Stimulated activated naive B cell treated with anti-CD40 and anti-IgM and Interleukin-4, amounts not matched to agents 10 μg/mL and 1 μg/mL and 100 μg/mL, for 72 hours (primary cell): ENCODE results near the gene KLHDC7A.

Source experiments
- ATAC-seq, 2 donors: fragments of 150-1000 bp; cut with Tn5 transposase; replicated peaks; 2 replicates each; pipeline ENCODE4 v1.10.0; 2021; ENCODE audit warnings: moderate library complexity in 1 of 2
- DNase-seq: peaks from one replicate; pipeline ENCODE4 v3.0.0; 2021
- H3K27ac Mint-ChIP-seq: one replicate; pipeline ENCODE4 v1.8.0; 2022; ENCODE audit warnings: mild to moderate bottlenecking, mixed read lengths
- H3K27me3 Mint-ChIP-seq, 2 donors: one replicate each; pipeline ENCODE4 v1.8.0; 2022; ENCODE audit warnings: mixed read lengths in 2 of 2
- H3K36me3 Mint-ChIP-seq, 2 donors: one replicate each; pipeline ENCODE4 v1.8.0; 2022; ENCODE audit warnings: mixed read lengths in 2 of 2, mild to moderate bottlenecking in 1 of 2
- H3K4me1 Mint-ChIP-seq, 2 donors: one replicate each; pipeline ENCODE4 v1.8.0; 2022; ENCODE audit warnings: mixed read lengths in 2 of 2, mild to moderate bottlenecking in 1 of 2
- H3K4me3 Mint-ChIP-seq, 2 donors: one replicate each; pipeline ENCODE4 v1.8.0; 2022; ENCODE audit warnings: mild to moderate bottlenecking in 2 of 2, mixed read lengths in 2 of 2, moderate library complexity in 1 of 2
- H3K9me3 Mint-ChIP-seq, 2 donors: one replicate each; pipeline ENCODE4 v1.8.0; 2022; ENCODE audit warnings: mixed read lengths in 2 of 2, mild to moderate bottlenecking in 1 of 2

Gene KLHDC7A

DNA sequence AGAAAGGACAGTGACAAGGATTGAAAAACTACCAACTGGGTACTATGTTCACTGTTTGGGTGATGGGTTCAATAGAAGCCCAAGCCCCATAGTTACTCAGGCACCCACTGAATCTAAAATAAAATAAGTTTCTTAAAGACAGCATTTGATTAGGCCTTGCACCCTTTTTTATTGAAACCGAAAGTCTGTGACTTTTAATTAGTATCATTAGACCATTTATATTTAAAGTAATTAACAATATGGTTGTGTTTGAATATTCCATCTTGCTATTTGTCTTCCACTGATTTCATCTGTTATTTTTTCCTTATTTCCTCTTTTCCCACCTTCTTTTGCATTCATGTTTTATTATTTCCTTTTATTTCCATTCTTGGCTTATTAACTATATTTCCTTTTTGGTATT lies 27.4 kb downstream of the KLHDC7A start:
- H3K27ac Mint-ChIP-seq = no peak overlapping the region
- peaks cover 9 to 12% of the 10 kb centered on the region in 2 donors for H3K27me3 Mint-ChIP-seq
- no peak overlapping the region for H3K4me3 Mint-ChIP-seq
- peaks cover 14 to 19% of the 10 kb centered on the region in 2 donors for H3K9me3 Mint-ChIP-seq
- H3K36me3 Mint-ChIP-seq = no peaks in the 10 kb centered on the region
- no peaks in the 10 kb centered on the region for H3K4me1 Mint-ChIP-seq
- no peak for ATAC-seq
- no peak for DNase-seq

- DNase-seq (no peak), ATAC-seq (no peak)
- no peak overlapping the region for H3K27ac Mint-ChIP-seq
- peaks cover 18 to 19% of the 10 kb centered on the region in 2 donors for H3K9me3 Mint-ChIP-seq
- peaks cover 7 to 12% of the 10 kb centered on the region in 2 donors for H3K27me3 Mint-ChIP-seq
- H3K4me1 Mint-ChIP-seq = no peaks in the 10 kb centered on the region
- no peaks in the 10 kb centered on the region for H3K36me3 Mint-ChIP-seq
- H3K4me3 Mint-ChIP-seq = no peak overlapping the region
Measured at GRCh38 chr1:18511149-18511873, 30.6 kb downstream of the KLHDC7A start.

GRCh38 chr1:18511874-18512150 lies 31.1 kb downstream of the KLHDC7A start:
- no peak overlapping the region for H3K27ac Mint-ChIP-seq
- no peak overlapping the region for H3K4me3 Mint-ChIP-seq
- ATAC-seq = no peak
- H3K27me3 Mint-ChIP-seq = peaks cover 7 to 12% of the 10 kb centered on the region in 2 donors
- no peaks in the 10 kb centered on the region for H3K36me3 Mint-ChIP-seq
- no peaks in the 10 kb centered on the region for H3K4me1 Mint-ChIP-seq
- no peak for DNase-seq
- H3K9me3 Mint-ChIP-seq = peaks cover 15 to 18% of the 10 kb centered on the region in 2 donors

DNA sequence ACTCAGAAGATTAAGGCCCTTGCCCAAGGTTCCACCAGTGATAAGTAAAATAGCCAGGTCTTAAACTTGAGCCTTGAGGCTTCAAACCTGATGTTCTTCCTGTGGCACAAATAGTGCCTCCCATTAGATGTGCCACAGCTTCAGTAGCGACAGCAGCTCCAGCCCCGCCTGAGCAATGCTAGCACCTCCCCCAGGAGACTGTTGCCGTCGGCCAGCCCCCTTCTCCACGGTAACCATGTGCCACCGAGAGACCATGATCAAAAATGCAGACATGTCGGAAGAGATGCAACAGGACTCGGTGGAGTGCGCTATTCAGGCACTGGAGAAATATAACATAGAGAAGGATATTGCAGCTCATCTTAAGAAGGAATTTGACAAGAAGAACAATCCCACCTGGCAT lies 32.2 kb downstream of the KLHDC7A start:
- no peak for DNase-seq
- Mint-ChIP-seq H3K9me3 (peaks cover 12 to 16% of the 10 kb centered on the region in 2 donors), H3K27ac (no peak overlapping the region), H3K27me3 (peaks cover 7 to 12% of the 10 kb centered on the region in 2 donors), H3K4me3 (no peak overlapping the region), H3K36me3 (no peaks in the 10 kb centered on the region), H3K4me1 (no peaks in the 10 kb centered on the region)
- no peak for ATAC-seq

DNA sequence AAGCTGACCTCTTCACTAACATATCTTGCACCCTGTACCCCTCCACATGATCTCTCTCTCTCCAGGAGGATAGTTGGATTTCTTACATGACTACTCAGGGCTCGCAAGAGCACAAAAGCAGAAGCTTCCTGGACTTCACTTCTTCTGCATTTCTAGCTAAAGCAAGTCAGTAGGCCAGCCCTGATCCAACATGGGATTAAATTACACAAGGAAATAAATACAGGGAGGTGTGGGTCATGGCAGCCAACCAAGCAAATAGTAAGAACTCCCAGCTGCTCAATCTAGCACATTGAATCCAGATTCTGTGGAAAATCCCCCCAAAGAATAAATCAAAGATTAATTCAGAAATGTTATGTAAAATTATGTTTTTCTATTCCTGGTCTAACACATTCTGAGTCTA lies 33.3 kb downstream of the KLHDC7A start:
- no peak for ATAC-seq
- peaks cover 12 to 13% of the 10 kb centered on the region in 2 donors for H3K9me3 Mint-ChIP-seq

DNA sequence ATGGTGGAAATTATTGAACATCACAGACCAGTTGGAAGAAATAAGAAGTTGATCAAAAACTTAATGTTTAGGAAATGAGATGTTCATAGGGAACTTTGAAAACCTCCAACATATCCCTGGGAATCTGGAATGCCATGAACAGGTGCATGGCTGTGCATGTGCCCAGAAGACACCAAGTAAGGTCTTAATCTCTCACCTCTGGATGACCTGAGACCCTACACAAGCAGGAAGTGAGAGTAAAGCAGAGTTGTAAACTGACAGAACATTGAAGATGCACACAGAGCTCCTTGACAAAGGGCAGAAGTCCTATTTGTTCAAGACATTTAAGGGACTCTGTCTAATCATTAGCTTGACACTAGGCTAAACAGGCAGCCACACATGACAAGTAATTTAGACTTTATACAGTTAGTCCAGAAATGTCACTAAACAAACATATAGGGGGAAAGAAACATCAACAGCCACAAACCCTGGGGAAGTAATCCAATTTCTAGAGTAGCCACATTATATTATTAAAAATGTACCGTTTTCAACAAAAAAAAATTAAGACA lies 34.5 kb downstream of the KLHDC7A start:
- no peak for ATAC-seq
- no peak for DNase-seq
- no peaks in the 10 kb centered on the region for H3K4me1 Mint-ChIP-seq
- H3K4me3 Mint-ChIP-seq = no peak overlapping the region
- H3K9me3 Mint-ChIP-seq = peaks cover 12 to 13% of the 10 kb centered on the region in 2 donors
- peaks cover 7 to 21% of the 10 kb centered on the region in 2 donors for H3K27me3 Mint-ChIP-seq
- no peak overlapping the region for H3K27ac Mint-ChIP-seq
- no peaks in the 10 kb centered on the region for H3K36me3 Mint-ChIP-seq

More for the DNA sequence above, 33.3 kb downstream of the KLHDC7A start:
- no peak overlapping the region for H3K4me3 Mint-ChIP-seq
- H3K36me3 Mint-ChIP-seq = no peaks in the 10 kb centered on the region
- no peaks in the 10 kb centered on the region for H3K4me1 Mint-ChIP-seq
- no peak overlapping the region for H3K27ac Mint-ChIP-seq
- no peak for DNase-seq
- peaks cover 7 to 17% of the 10 kb centered on the region in 2 donors for H3K27me3 Mint-ChIP-seq

DNA sequence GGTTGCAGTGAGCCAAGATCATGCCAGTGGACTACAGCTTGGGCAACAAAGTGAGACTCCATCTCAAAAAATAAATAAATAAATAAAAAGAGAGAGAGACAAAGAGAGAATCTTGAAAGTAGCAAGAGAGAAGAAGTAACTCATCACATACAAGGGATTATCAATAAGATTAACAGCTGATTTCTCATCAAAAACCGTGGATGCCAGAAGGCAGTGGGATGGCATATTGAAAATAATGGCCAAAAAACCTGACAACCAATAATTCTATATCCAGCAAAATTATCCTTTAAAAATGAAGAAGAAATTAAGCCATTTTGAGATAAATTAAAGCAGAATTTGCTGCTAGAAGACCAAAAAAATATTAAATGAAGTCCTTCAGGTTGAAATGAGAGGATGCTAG lies 35.7 kb downstream of the KLHDC7A start:
- DNase-seq (no peak), ATAC-seq (no peak)
- no peak overlapping the region for H3K27ac Mint-ChIP-seq
- no peak overlapping the region for H3K4me3 Mint-ChIP-seq
- H3K27me3 Mint-ChIP-seq = peaks cover 7 to 21% of the 10 kb centered on the region in 2 donors
- H3K4me1 Mint-ChIP-seq = no peaks in the 10 kb centered on the region
- H3K9me3 Mint-ChIP-seq = peaks cover 12 to 13% of the 10 kb centered on the region in 2 donors
- no peaks in the 10 kb centered on the region for H3K36me3 Mint-ChIP-seq

DNA sequence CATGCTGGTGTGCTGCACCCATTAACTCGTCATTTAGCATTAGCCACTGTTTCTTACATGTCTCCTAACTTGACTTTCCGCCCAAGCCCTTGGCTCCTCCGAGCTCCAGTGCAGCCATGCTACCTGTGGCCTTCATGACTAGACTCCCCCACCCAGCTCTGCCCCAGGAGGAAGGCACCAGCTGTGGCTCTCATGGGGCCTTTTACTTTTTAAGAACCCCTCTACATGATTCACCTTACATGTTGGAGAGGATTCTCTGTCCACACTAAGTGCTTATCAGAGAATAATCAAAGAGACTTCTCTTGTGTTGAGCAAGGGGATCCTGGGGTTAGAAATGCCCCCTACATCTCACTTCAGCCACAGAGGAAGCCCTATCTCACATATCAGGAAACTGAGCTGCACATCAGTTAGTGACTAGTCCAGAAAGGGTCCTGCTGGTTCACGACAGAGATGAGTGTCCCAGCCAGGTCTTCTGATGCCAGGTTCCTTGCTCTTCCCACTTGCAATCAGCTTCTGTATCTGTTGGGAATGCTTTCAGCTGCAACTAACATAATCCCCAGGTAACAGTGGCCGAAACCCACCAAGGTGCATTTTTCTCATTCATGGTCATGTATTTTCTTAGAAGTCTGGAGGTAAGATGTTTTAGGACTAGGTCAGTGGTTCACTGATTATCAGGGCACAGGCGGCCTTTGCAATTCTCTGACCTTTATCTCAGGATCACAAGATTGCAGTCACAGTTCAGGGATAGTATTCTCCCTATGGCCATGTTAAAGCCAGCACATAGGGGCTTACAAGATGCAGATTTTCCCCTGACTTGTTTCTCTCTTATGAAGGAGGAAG lies 45.9 kb downstream of the KLHDC7A start:
- Mint-ChIP-seq H3K4me1 (no peaks in the 10 kb centered on the region), H3K27ac (no peak overlapping the region), H3K36me3 (no peaks in the 10 kb centered on the region), H3K27me3 (peaks cover 5 to 19% of the 10 kb centered on the region in 2 donors), H3K4me3 (no peak overlapping the region), H3K9me3 (peaks cover 0 to under 1% of the 10 kb centered on the region in 2 donors)
- DNase-seq (no peak), ATAC-seq (no peak)

DNA sequence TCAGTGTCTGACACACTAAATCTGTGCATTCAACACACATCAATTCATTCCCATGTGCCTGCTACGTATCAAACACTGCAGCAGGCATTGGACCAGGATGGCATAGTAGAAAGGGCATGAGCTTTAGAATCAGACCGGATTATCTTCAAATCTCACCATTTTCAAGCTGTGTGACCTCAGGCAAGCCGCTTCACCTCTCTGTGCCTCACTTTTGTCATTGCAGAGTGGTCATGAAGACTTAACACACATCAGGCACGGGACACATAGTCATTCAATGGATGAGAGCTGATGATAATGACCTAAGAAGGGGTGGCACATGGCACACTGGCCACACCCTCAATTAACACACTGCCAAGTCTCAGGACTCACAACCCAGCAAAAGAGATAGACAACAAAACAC lies 46.8 kb downstream of the KLHDC7A start:
- DNase-seq (no peak), ATAC-seq (no peak)
- no peaks in the 10 kb centered on the region for H3K9me3 Mint-ChIP-seq
- H3K27ac Mint-ChIP-seq = no peak overlapping the region
- no peak overlapping the region for H3K4me3 Mint-ChIP-seq
- no peaks in the 10 kb centered on the region for H3K4me1 Mint-ChIP-seq
- H3K27me3 Mint-ChIP-seq = peaks cover 5 to 22% of the 10 kb centered on the region in 2 donors
- no peaks in the 10 kb centered on the region for H3K36me3 Mint-ChIP-seq

- no peak for ATAC-seq
- Mint-ChIP-seq H3K36me3 (no peaks in the 10 kb centered on the region), H3K4me1 (no peaks in the 10 kb centered on the region), H3K9me3 (no peaks in the 10 kb centered on the region), H3K27me3 (peaks cover 5 to 26% of the 10 kb centered on the region in 2 donors), H3K27ac (no peak overlapping the region), H3K4me3 (no peak overlapping the region)
- DNase-seq = no peak
Measured at GRCh38 chr1:18527921-18528320, 47.2 kb downstream of the KLHDC7A start.

GRCh38 chr1:18528616-18529015 lies 47.9 kb downstream of the KLHDC7A start:
- Mint-ChIP-seq H3K27me3 (peaks cover 5 to 29% of the 10 kb centered on the region in 2 donors), H3K4me3 (no peak overlapping the region), H3K9me3 (no peaks in the 10 kb centered on the region), H3K27ac (no peak overlapping the region), H3K36me3 (no peaks in the 10 kb centered on the region), H3K4me1 (no peaks in the 10 kb centered on the region)
- DNase-seq (no peak), ATAC-seq (no peak)

DNA sequence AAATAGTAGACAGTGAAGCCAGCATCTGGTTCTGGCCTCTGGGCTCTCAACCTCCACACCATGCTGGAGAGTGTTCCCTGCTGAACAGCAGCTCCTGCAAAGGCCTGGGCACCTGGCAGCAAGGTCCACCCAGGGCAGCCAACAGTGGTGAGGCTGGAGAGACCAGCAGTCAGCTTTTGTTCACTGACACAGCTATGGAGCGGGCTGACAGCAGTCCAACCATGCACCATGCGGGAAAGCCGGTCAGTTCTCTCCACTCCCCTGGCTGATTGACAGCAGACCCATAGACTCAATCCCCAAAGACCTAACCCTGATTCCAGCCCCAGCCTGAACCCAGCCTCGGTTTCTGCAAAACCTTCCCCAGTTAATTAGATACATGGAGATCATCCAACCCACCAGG lies 49.0 kb downstream of the KLHDC7A start:
- Mint-ChIP-seq H3K27me3 (peaks cover 5 to 25% of the 10 kb centered on the region in 2 donors), H3K9me3 (no peaks in the 10 kb centered on the region), H3K27ac (no peak overlapping the region), H3K36me3 (no peaks in the 10 kb centered on the region), H3K4me1 (no peaks in the 10 kb centered on the region), H3K4me3 (no peak overlapping the region)
- no peak for DNase-seq
- ATAC-seq = no peak

- Mint-ChIP-seq H3K4me3 (no peak overlapping the region), H3K4me1 (no peaks in the 10 kb centered on the region), H3K36me3 (no peaks in the 10 kb centered on the region), H3K27ac (no peak overlapping the region), H3K9me3 (no peaks in the 10 kb centered on the region), H3K27me3 (peaks cover 5 to 25% of the 10 kb centered on the region in 2 donors)
- DNase-seq (no peak), ATAC-seq (no peak)
Measured at GRCh38 chr1:18530587-18531502, 50.1 kb downstream of the KLHDC7A start.

GRCh38 chr1:18531503-18531845 lies 50.7 kb downstream of the KLHDC7A start:
- H3K4me1 Mint-ChIP-seq = no peaks in the 10 kb centered on the region
- no peak for ATAC-seq
- no peaks in the 10 kb centered on the region for H3K9me3 Mint-ChIP-seq
- no peak for DNase-seq
- no peak overlapping the region for H3K27ac Mint-ChIP-seq
- H3K4me3 Mint-ChIP-seq = no peak overlapping the region
- H3K36me3 Mint-ChIP-seq = no peaks in the 10 kb centered on the region
- H3K27me3 Mint-ChIP-seq = peaks cover 5 to 25% of the 10 kb centered on the region in 2 donors
